Cardiac fibroblast (primary cell): Measurements from ENCODE around the gene ANKRD22.

Experiments used
- DNase-seq, 2 donors: peaks; one replicate each; pipeline versions ENCODE4 v3.0.0 to v3.0.0-alpha.2; 2010; ENCODE audit warnings: low read depth in 2 of 2
- H3K4me3 ChIP-seq, 2 donors: replicated peaks in 1 of 2; 1 replicate in 1 of 2; 2 replicates in 1 of 2; pipeline ENCODE4 v1.5.1; 2011; ENCODE audit warnings: low read depth in 2 of 2, low read length in 2 of 2, mild to moderate bottlenecking in 2 of 2, moderate library complexity in 1 of 2
- CTCF ChIP-seq: IDR thresholded peaks from one replicate; pipeline ENCODE4 v1.5.1; 2011; ENCODE audit warnings: low read depth, mild to moderate bottlenecking, low read length, inconsistent platforms

The ANKRD22 gene

DNA sequence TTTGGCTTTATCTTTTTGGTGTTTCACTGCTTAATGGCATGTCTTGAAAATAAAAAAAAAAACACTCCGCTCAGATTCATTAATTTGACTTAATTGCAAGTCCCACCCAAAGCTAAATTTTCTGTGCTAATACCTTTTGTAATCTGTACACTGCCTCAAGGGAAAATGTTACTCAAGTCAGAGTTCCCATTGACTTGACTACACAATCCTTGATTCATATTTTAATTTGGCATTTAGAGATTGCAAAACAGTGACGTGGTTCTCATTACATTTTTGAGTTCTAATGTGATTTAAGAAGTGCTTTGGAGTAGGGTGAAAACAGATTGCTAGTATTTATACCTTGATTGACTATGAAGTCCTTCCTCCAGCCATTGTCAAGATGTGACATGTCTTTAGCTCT is 70.4 kb downstream of the ANKRD22 start:
- H3K4me3 ChIP-seq, result no peak overlapping the region
- no peak for TF ChIP-seq CTCF
- peak in 1 of 2 donors; percentile 22 for DNase-seq
